Naive thymus-derived CD4-positive, alpha-beta T cell (primary cell): ENCODE measurements around the gene CAMK2D. TPM values are rescaled to one million over a fixed set of nuclear protein-coding genes. Genes with fewer than 3 reads are reported as not detected.

Experiments
- ATAC-seq: fragments of 150-1000 bp; cut with Tn5 transposase; 2 replicates; pipeline ENCODE4 v1.10.0; 2021; ENCODE audit warnings: mild to moderate bottlenecking, moderate library complexity
- CTCF ChIA-PET: fragments of 350-600 bp; sonication (Branson Sonifier 250); formaldehyde crosslinking; loops from one replicate; lab custom pipeline; 2021; ENCODE audit warnings: antibody characterized with exemption; lab: Charles Lee
- POLR2A ChIA-PET: fragments of 350-600 bp; sonication (Branson Sonifier 250); formaldehyde crosslinking; loops from one replicate; lab custom pipeline; 2021; ENCODE audit warnings: antibody characterized with exemption, inconsistent platforms; lab: Charles Lee
- DNase-seq, 9 donors: peaks; one replicate each; pipeline versions ENCODE4 v3.0.0 to v3.0.0-alpha.2; 2020 to 2022; ENCODE audit warnings: mixed read lengths in 1 of 9
- H3K27ac ChIP-seq: one replicate; pipeline ENCODE4 v1.7.0; 2013; ENCODE audit warnings: mild to moderate bottlenecking, low read depth, low read length, moderate library complexity
- H3K27me3 ChIP-seq, 2 donors: one replicate each; pipeline ENCODE4 v1.7.0; 2013; ENCODE audit warnings: low read length in 2 of 2, mild to moderate bottlenecking in 2 of 2, moderate library complexity in 2 of 2; ENCODE audit not compliant: control insufficient read depth in 2 of 2, insufficient read depth in 2 of 2
- H3K36me3 ChIP-seq, 3 experiments: 1 replicate in 2 of 3; 2 replicates in 1 of 3; pipeline ENCODE4 v1.7.0; 2013; ENCODE audit warnings: low read length in 3 of 3, mild to moderate bottlenecking in 3 of 3, moderate library complexity in 1 of 3; ENCODE audit not compliant: insufficient read depth in 3 of 3, control insufficient read depth in 2 of 3
- H3K4me1 ChIP-seq, 2 donors: one replicate each; pipeline ENCODE4 v1.7.0; 2013; ENCODE audit warnings: low read length in 2 of 2, mild to moderate bottlenecking in 2 of 2, moderate library complexity in 1 of 2; ENCODE audit not compliant: control insufficient read depth in 2 of 2, insufficient read depth in 2 of 2
- H3K4me3 ChIP-seq: 2 replicates; pipeline ENCODE4 v1.7.0; 2013; ENCODE audit warnings: mild to moderate bottlenecking, low read length
- H3K9me3 ChIP-seq, 3 experiments: 1 replicate in 2 of 3; 2 replicates in 1 of 3; pipeline ENCODE4 v1.7.0; 2013; ENCODE audit warnings: low read length in 3 of 3; ENCODE audit not compliant: control insufficient read depth in 2 of 3
- H3K27ac Mint-ChIP-seq, 9 donors: one replicate each; pipeline ENCODE4 v1.8.0; 2020 to 2022; ENCODE audit warnings: mixed read lengths in 9 of 9, mild to moderate bottlenecking in 8 of 9, moderate library complexity in 5 of 9, inconsistent platforms in 2 of 9
- H3K27me3 Mint-ChIP-seq, 5 donors: one replicate each; pipeline ENCODE4 v1.8.0; 2021 to 2022; ENCODE audit warnings: mixed read lengths in 5 of 5, mild to moderate bottlenecking in 1 of 5
- H3K36me3 Mint-ChIP-seq, 5 donors: one replicate each; pipeline ENCODE4 v1.8.0; 2020 to 2022; ENCODE audit warnings: mixed read lengths in 5 of 5, mild to moderate bottlenecking in 3 of 5, inconsistent platforms in 1 of 5
- H3K4me1 Mint-ChIP-seq, 7 donors: one replicate each; pipeline ENCODE4 v1.8.0; 2020 to 2022; ENCODE audit warnings: mixed read lengths in 7 of 7, mild to moderate bottlenecking in 3 of 7, inconsistent platforms in 1 of 7
- H3K4me3 Mint-ChIP-seq, 10 donors: one replicate each; pipeline ENCODE4 v1.8.0; 2020 to 2022; ENCODE audit warnings: mild to moderate bottlenecking in 10 of 10, mixed read lengths in 10 of 10, moderate library complexity in 6 of 10, inconsistent platforms in 2 of 10
- H3K9me3 Mint-ChIP-seq, 11 donors: one replicate each; pipeline ENCODE4 v1.8.0; 2020 to 2022; ENCODE audit warnings: mixed read lengths in 11 of 11, mild to moderate bottlenecking in 4 of 11, inconsistent platforms in 1 of 11, moderate library complexity in 1 of 11
- intact Hi-C, 2 donors: fragments of 100-400 bp; cut with micrococcal nuclease; formaldehyde crosslinking; loops; one replicate each; pipeline ENCODE4 v1.15.1; 2023
- polyA plus RNA-seq, 2 donors: library from polyadenylated mRNA; unstranded; fragments of 300-500 nt; fragmentation: Illumina TruSeq; gene quantifications; one replicate each; pipeline ENCODE4 v1.2.3, GENCODE V29; 2021
- total RNA-seq, 6 experiments: library from RNA in 5 of 6; stranded (reverse) in 5 of 6; gene quantifications; 1 replicate in 5 of 6; 2 replicates in 1 of 6; pipeline ENCODE4 v1.2.3 and lab custom pipeline; 2021 to 2026

Gene CAMK2D
- total and polyA plus RNA-seq, 7 experiments from 2014 or later = 13.5 to 41.2 (median 36.1) TPM

GRCh38 chr4:113739197-113739596 lies 22.3 kb downstream of the CAMK2D start:
- H3K27me3 ChIP-seq = no peaks in the 10 kb centered on the region
- Mint-ChIP-seq H3K9me3 (peaks cover 0 to 15% (median 0%) of the 10 kb centered on the region in 11 donors), H3K4me3 (peak overlapping the region in 8 of 10 donors; percentile 1 to 74 (median 25)), H3K4me1 (peaks cover 21 to 73% (median 46%) of the 10 kb centered on the region in 7 donors), H3K27ac (peak overlapping the region in 7 of 9 donors; percentile 3 to 80 (median 44)), H3K36me3 (peaks cover 5 to 36% (median 26%) of the 10 kb centered on the region in 5 donors), H3K27me3 (no peaks in the 10 kb centered on the region)
- no peaks in the 10 kb centered on the region for H3K36me3 ChIP-seq
- H3K9me3 ChIP-seq = no peaks in the 10 kb centered on the region
- ATAC-seq (no peak), DNase-seq (peak in 1 of 9 donors; percentile 6)
- CTCF ChIA-PET = no interaction called here
- no peak overlapping the region for H3K4me3 ChIP-seq
- H3K27ac ChIP-seq = no peak overlapping the region
- intact Hi-C loops = loop anchor here (1.0 to 2.0 kb wide), 2 partner anchors 12 to 22 kb away; partner anchors contain the start of gene CAMK2D (in 1 of the 2)
- POLR2A ChIA-PET = interaction anchor here (0.6 to 0.7 kb wide), 2 partner anchors 28 to 165 kb away, joined by 3 read pairs; no protein-coding TSS in a partner anchor
- H3K4me1 ChIP-seq = peaks cover 0 to 13% of the 10 kb centered on the region in 2 donors

GRCh38 chr4:113738251-113738650 lies 23.3 kb downstream of the CAMK2D start:
- ATAC-seq = no peak
- POLR2A ChIA-PET = no interaction called here

GRCh38 chr4:113733685-113734084 lies 27.9 kb downstream of the CAMK2D start:
- peaks cover 22 to 80% (median 52%) of the 10 kb centered on the region in 7 donors for H3K4me1 Mint-ChIP-seq
- Histone ChIP-seq H3K4me3 (no peak overlapping the region), H3K9me3 (no peaks in the 10 kb centered on the region), H3K4me1 (peaks cover 0 to 3% of the 10 kb centered on the region in 2 donors), H3K36me3 (no peaks in the 10 kb centered on the region), H3K27ac (no peak overlapping the region), H3K27me3 (no peaks in the 10 kb centered on the region)
- H3K27ac Mint-ChIP-seq = peak overlapping the region in 1 of 9 donors; percentile 42
- H3K36me3 Mint-ChIP-seq = peaks cover 9 to 50% (median 39%) of the 10 kb centered on the region in 5 donors
- no peak overlapping the region for H3K4me3 Mint-ChIP-seq
- H3K9me3 Mint-ChIP-seq = peaks cover 0 to 1% (median 0%) of the 10 kb centered on the region in 11 donors
- intact Hi-C loops = loop anchor here (1.0 kb wide), 2 partner anchors 8 to 37 kb away; no protein-coding TSS in a partner anchor
- no peak for ATAC-seq
- ChIA-PET POLR2A (no interaction called here), CTCF (no interaction called here)
- H3K27me3 Mint-ChIP-seq = no peaks in the 10 kb centered on the region
- no peak for DNase-seq

More at GRCh38 chr4:113738251-113738650, 23.3 kb downstream of the CAMK2D start:
- peaks cover 5 to 41% (median 26%) of the 10 kb centered on the region in 5 donors for H3K36me3 Mint-ChIP-seq
- H3K27ac Mint-ChIP-seq = no peak overlapping the region
- H3K9me3 ChIP-seq = no peaks in the 10 kb centered on the region
- no peak overlapping the region for H3K4me3 ChIP-seq
- no peaks in the 10 kb centered on the region for H3K27me3 Mint-ChIP-seq
- DNase-seq = no peak
- H3K4me1 Mint-ChIP-seq = peaks cover 21 to 80% (median 53%) of the 10 kb centered on the region in 7 donors
- H3K9me3 Mint-ChIP-seq = peaks cover 0 to 15% (median 0%) of the 10 kb centered on the region in 11 donors
- CTCF ChIA-PET = interaction anchor here (0.6 kb wide), 1 partner anchor 23 kb away, joined by 4 read pairs; no protein-coding TSS in a partner anchor
- H3K4me1 ChIP-seq = peaks cover 0 to 13% of the 10 kb centered on the region in 2 donors
- H3K27me3 ChIP-seq = no peaks in the 10 kb centered on the region
- no peak overlapping the region for H3K27ac ChIP-seq
- H3K36me3 ChIP-seq = no peaks in the 10 kb centered on the region
- intact Hi-C loops = loop anchor here in 1 of 2 donors (2.0 kb wide), 1 partner anchor 23 kb away; the partner anchor contains the start of gene CAMK2D
- H3K4me3 Mint-ChIP-seq = no peak overlapping the region

- ATAC-seq = no peak
- Mint-ChIP-seq H3K4me1 (peaks cover 25 to 83% (median 55%) of the 10 kb centered on the region in 7 donors), H3K4me3 (peak overlapping the region in 1 of 10 donors; percentile 12), H3K36me3 (peaks cover 9 to 50% (median 39%) of the 10 kb centered on the region in 5 donors), H3K27ac (peak overlapping the region in 1 of 9 donors; percentile 58), H3K27me3 (no peaks in the 10 kb centered on the region), H3K9me3 (peaks cover 0 to 1% (median 0%) of the 10 kb centered on the region in 11 donors)
- CTCF ChIA-PET = no interaction called here
- intact Hi-C loops = loop anchor here in 1 of 2 donors (1.0 kb wide), 1 partner anchor 8 kb away; no protein-coding TSS in a partner anchor
- H3K27ac ChIP-seq = no peak overlapping the region
- DNase-seq = no peak
- H3K27me3 ChIP-seq = no peaks in the 10 kb centered on the region
- H3K4me3 ChIP-seq = no peak overlapping the region
- POLR2A ChIA-PET = interaction anchor here (1.1 kb wide), 1 partner anchor 30 kb away, joined by 3 read pairs; no protein-coding TSS in a partner anchor
- H3K36me3 ChIP-seq = no peaks in the 10 kb centered on the region
- H3K9me3 ChIP-seq = no peaks in the 10 kb centered on the region
- peaks cover 0 to 3% of the 10 kb centered on the region in 2 donors for H3K4me1 ChIP-seq
Observed at GRCh38 chr4:113732967-113733527, 28.5 kb downstream of the CAMK2D start.

GRCh38 chr4:113730467-113731216 lies 30.9 kb downstream of the CAMK2D start:
- ChIA-PET CTCF (no interaction called here), POLR2A (no interaction called here)
- Histone ChIP-seq H3K9me3 (no peaks in the 10 kb centered on the region), H3K36me3 (no peaks in the 10 kb centered on the region), H3K4me1 (peaks cover 7 to 16% of the 10 kb centered on the region in 2 donors), H3K27me3 (no peaks in the 10 kb centered on the region), H3K4me3 (no peak overlapping the region), H3K27ac (no peak overlapping the region)
- Mint-ChIP-seq H3K36me3 (peaks cover 9 to 39% (median 35%) of the 10 kb centered on the region in 5 donors), H3K27me3 (no peaks in the 10 kb centered on the region), H3K4me1 (peaks cover 27 to 85% (median 65%) of the 10 kb centered on the region in 7 donors), H3K27ac (peak overlapping the region in 1 of 9 donors; percentile 7), H3K9me3 (peaks cover 0 to 1% (median 0%) of the 10 kb centered on the region in 11 donors), H3K4me3 (peak overlapping the region in 1 of 10 donors; percentile 16)
- no peak for ATAC-seq
- intact Hi-C loops = no loop called here
- no peak for DNase-seq

- H3K4me3 Mint-ChIP-seq = peak overlapping the region in 3 of 10 donors; percentile 4 to 23 (median 19)
- no peaks in the 10 kb centered on the region for H3K9me3 Mint-ChIP-seq
- Histone ChIP-seq H3K4me3 (no peak overlapping the region), H3K36me3 (no peaks in the 10 kb centered on the region), H3K27ac (no peak overlapping the region), H3K4me1 (peaks cover 7 to 13% of the 10 kb centered on the region in 2 donors), H3K9me3 (no peaks in the 10 kb centered on the region), H3K27me3 (no peaks in the 10 kb centered on the region)
- H3K27ac Mint-ChIP-seq = peak overlapping the region in 1 of 9 donors; percentile 39
- intact Hi-C loops = loop anchor here (1.0 to 5.0 kb wide), 4 partner anchors 11 to 36 kb away; no protein-coding TSS in a partner anchor
- ATAC-seq (no peak), DNase-seq (no peak)
- peaks cover 23 to 67% (median 53%) of the 10 kb centered on the region in 7 donors for H3K4me1 Mint-ChIP-seq
- no peaks in the 10 kb centered on the region for H3K27me3 Mint-ChIP-seq
- ChIA-PET CTCF (no interaction called here), POLR2A (no interaction called here)
- peaks cover 9 to 22% (median 20%) of the 10 kb centered on the region in 5 donors for H3K36me3 Mint-ChIP-seq
Observed at GRCh38 chr4:113727802-113728201, 33.7 kb downstream of the CAMK2D start.
